GM23248 (cell line): ENCODE results near the gene EIF4G3. TPM values are rescaled to one million over a fixed set of nuclear protein-coding genes. Genes with fewer than 3 reads are reported as not detected.

Experiments used
- DNase-seq: peaks from one replicate; pipeline ENCODE4 v3.0.0-alpha.2; 2015
- H2AFZ ChIP-seq: fragments of 200-600 bp; sonication (generic); 2 replicates; pipeline ENCODE4 v1.6.1; 2016; ENCODE audit warnings: antibody characterized with exemption
- H3F3A ChIP-seq: fragments of 200-600 bp; sonication (generic); 2 replicates; pipeline ENCODE4 v1.6.1; 2016; ENCODE audit warnings: mild to moderate bottlenecking, antibody characterized with exemption, mixed run types; ENCODE audit not compliant: insufficient read depth
- H3K27ac ChIP-seq: fragments of 200-600 bp; sonication (generic); 2 replicates; pipeline ENCODE4 v1.5.1; 2016; ENCODE audit warnings: mild to moderate bottlenecking
- H3K27me3 ChIP-seq: fragments of 200-600 bp; sonication (generic); replicated peaks from 2 replicates; pipeline ENCODE4 v1.6.1; 2016; ENCODE audit warnings: mild to moderate bottlenecking; ENCODE audit not compliant: insufficient read depth
- H3K36me3 ChIP-seq: fragments of 200-600 bp; sonication (generic); 2 replicates; pipeline ENCODE4 v1.6.1; 2016; ENCODE audit warnings: low read depth, mild to moderate bottlenecking
- H3K4me1 ChIP-seq: fragments of 200-600 bp; sonication (generic); 2 replicates; pipeline ENCODE4 v1.6.1; 2016; ENCODE audit warnings: mild to moderate bottlenecking; ENCODE audit not compliant: insufficient read depth
- H3K4me2 ChIP-seq: fragments of 200-600 bp; sonication (generic); one replicate; pipeline ENCODE4 v1.6.1; 2016; ENCODE audit warnings: mild to moderate bottlenecking; ENCODE audit not compliant: unreplicated experiment
- H3K4me3 ChIP-seq: fragments of 200-600 bp; sonication (generic); 2 replicates; pipeline ENCODE4 v1.5.1; 2016; ENCODE audit warnings: mild to moderate bottlenecking
- H3K79me2 ChIP-seq: fragments of 200-600 bp; sonication (generic); 2 replicates; pipeline ENCODE4 v1.6.1; 2016; ENCODE audit warnings: mild to moderate bottlenecking; ENCODE audit not compliant: insufficient read depth
- H3K9ac ChIP-seq: fragments of 200-600 bp; sonication (generic); 2 replicates; pipeline ENCODE4 v1.6.1; 2016; ENCODE audit warnings: mild to moderate bottlenecking
- H3K9me2 ChIP-seq: fragments of 200-600 bp; sonication (generic); 2 replicates; pipeline ENCODE4 v1.6.1; 2016; ENCODE audit warnings: mixed run types, mild to moderate bottlenecking, moderate library complexity; ENCODE audit not compliant: insufficient read depth
- H3K9me3 ChIP-seq: fragments of 200-600 bp; sonication (generic); one replicate; pipeline ENCODE4 v1.6.1; 2017; ENCODE audit warnings: low read depth
- H4K20me1 ChIP-seq: fragments of 200-600 bp; sonication (generic); 2 replicates; pipeline ENCODE4 v1.6.0; 2016; ENCODE audit not compliant: insufficient read depth
- EZH2 ChIP-seq: fragments of 200-600 bp; sonication (generic); IDR thresholded peaks from 2 replicates; pipeline ENCODE4 v1.6.1; 2018; ENCODE audit warnings: antibody characterized with exemption, mild to moderate bottlenecking; ENCODE audit not compliant: insufficient read depth, poor library complexity, severe bottlenecking
- EZH2phosphoT487 ChIP-seq: fragments of 200-600 bp; sonication (generic); IDR thresholded peaks from 2 replicates; pipeline ENCODE4 v1.6.1; 2018; ENCODE audit warnings: antibody characterized with exemption, moderate library complexity, mild to moderate bottlenecking, low read depth; ENCODE audit not compliant: insufficient read depth
- WGBS, 2 experiments: methylation state at CpG; one replicate each; pipeline ENCODE4 v1.1.6; 2015 to 2017; ENCODE audit warnings: low lambda C conversion rate in 2 of 2, low coverage in 1 of 2; ENCODE audit errors: missing lambda C conversion rate in 2 of 2; 5-methylcytosine and 5-hydroxymethylcytosine counted together
- in situ Hi-C: fragments of 300-500 bp; cut with MboI; formaldehyde crosslinking; loops from 2 replicates; pipeline ENCODE4 v1.15.0; 2020
- microRNA counts: library from miRNA; unstranded; fragments of <30 nt; microRNA quantifications from one replicate; lab custom pipeline; 2016
- microRNA-seq: library from miRNA; unstranded; fragments of <30 nt; microRNA quantifications from one replicate; pipeline ENCODE4, GENCODE V29; 2016; ENCODE audit warnings: borderline number of aligned reads
- polyA plus RNA-seq: library from polyadenylated mRNA; unstranded; fragments of >200 nt; fragmentation: Nextera tagmentation; extraction: Ambion mirVana; gene quantifications from 2 replicates; pipeline ENCODE4 v1.2.1, GENCODE V29; 2016
- small RNA-seq: library from RNA; depleted of rRNA; stranded (forward); fragments of <200 nt; gene quantifications from one replicate; pipeline ENCODE3, GENCODE V24; 2014; ENCODE audit warnings: low read depth, low replicate concordance
- total RNA-seq: library from RNA; depleted of rRNA; stranded (reverse); fragments of >200 nt; shearing (Covaris generic); gene quantifications from 2 replicates; pipeline ENCODE4 v1.2.3, GENCODE V29; 2014; rRNA removed

EIF4G3 gene
- total and polyA plus RNA-seq, 2 experiments from 2014 or later, result 24.0 to 43.1 TPM

- no peaks in the 10 kb centered on the region for H4K20me1 ChIP-seq
- H3K27ac ChIP-seq, result no peak overlapping the region
- H3K9ac ChIP-seq, result no peak overlapping the region
- H3K4me1 ChIP-seq, result no peaks in the 10 kb centered on the region
- H3K27me3 ChIP-seq, result no peaks in the 10 kb centered on the region
- H3K4me3 ChIP-seq, result no peak overlapping the region
- in situ Hi-C loops, result no loop called here
- no peak for TF ChIP-seq EZH2phosphoT487
- no peak for TF ChIP-seq EZH2
- H3K9me2 ChIP-seq, result no peaks in the 10 kb centered on the region
- peaks cover 5% of the 10 kb centered on the region for H3F3A ChIP-seq
- H3K36me3 ChIP-seq, result peaks cover 94% of the 10 kb centered on the region
- no peak for DNase-seq
- no peaks in the 10 kb centered on the region for H3K9me3 ChIP-seq
- peaks cover 80% of the 10 kb centered on the region for H3K79me2 ChIP-seq
- no peak overlapping the region for H2AFZ ChIP-seq
- no peak overlapping the region for H3K4me2 ChIP-seq
Observed at GRCh38 chr1:20767271-20767670, 409.4 kb downstream of the EIF4G3 start.

GRCh38 chr1:20763417-20763816 is 413.3 kb downstream of the EIF4G3 start:
- Histone ChIP-seq H3K27ac (no peak overlapping the region), H3K36me3 (peaks cover 79% of the 10 kb centered on the region), H3K4me3 (no peak overlapping the region), H4K20me1 (no peaks in the 10 kb centered on the region), H2AFZ (no peak overlapping the region), H3F3A (peaks cover 5% of the 10 kb centered on the region; the same call in 1 of the 2 replicates), H3K27me3 (no peaks in the 10 kb centered on the region), H3K9me3 (no peaks in the 10 kb centered on the region), H3K9ac (no peak overlapping the region), H3K4me1 (no peaks in the 10 kb centered on the region), H3K79me2 (peaks cover 65% of the 10 kb centered on the region), H3K9me2 (no peaks in the 10 kb centered on the region), H3K4me2 (no peak overlapping the region)
- 99 to 100% methylated on average over 3 of the region's 3 CpGs for WGBS, 2 experiments
- DNase-seq, result no peak
- in situ Hi-C loops, result no loop called here
- no peak for TF ChIP-seq EZH2phosphoT487
- no peak for TF ChIP-seq EZH2

- no peak overlapping the region for H2AFZ ChIP-seq
- no peak for DNase-seq
- in situ Hi-C loops, result no loop called here
Observed at GRCh38 chr1:20760322-20760721, 416.4 kb downstream of the EIF4G3 start.

More at GRCh38 chr1:20760322-20760721, 416.4 kb downstream of the EIF4G3 start:
- H4K20me1 ChIP-seq, result no peaks in the 10 kb centered on the region
- no peaks in the 10 kb centered on the region for H3K9me3 ChIP-seq
- H3K9ac ChIP-seq, result no peak overlapping the region
- peaks cover 66% of the 10 kb centered on the region for H3K36me3 ChIP-seq
- peaks cover 66% of the 10 kb centered on the region for H3K79me2 ChIP-seq
- H3K9me2 ChIP-seq, result no peaks in the 10 kb centered on the region
- WGBS, 2 experiments, result 82 to 84% methylated on average over 6 of the region's 6 CpGs
- no peak overlapping the region for H3K4me2 ChIP-seq
- peaks cover 6% of the 10 kb centered on the region; the same call in 1 of the 2 replicates for H3F3A ChIP-seq
- no peak overlapping the region for H3K27ac ChIP-seq
- no peak for TF ChIP-seq EZH2
- TF ChIP-seq EZH2phosphoT487, result no peak
- H3K4me1 ChIP-seq, result no peaks in the 10 kb centered on the region
- H3K4me3 ChIP-seq, result no peak overlapping the region
- H3K27me3 ChIP-seq, result no peaks in the 10 kb centered on the region

MicroRNAs encoded within 50 kb of the gene (microRNA counts, 767-probe panel; counts per million panel counts)
- microRNA hsa-miR-1256 (lab: Ali Mortazavi, UCI), result 447 counts per million, percentile 86 among the panel's probes with 10 or more counts

Small RNA genes lying within 50 kb of the gene (microRNA-seq; reads per million reads assigned to microRNA genes)
- gene MIR1256, result 2.0 reads per million

Small RNA genes lying within 50 kb of the gene (small RNA-seq; reads per million reads assigned to genes)
- gene AL627311.1 (not detected), gene MIR1256 (not detected), gene RNU7-200P (not detected)

Other genes with a start within 250 kb of the EIF4G3 start
- 100 and 124 TPM in 2 replicates for gene ECE1, start 113.6 kb upstream of the EIF4G3 start, total RNA-seq
- gene ECE1, start 113.6 kb upstream of the EIF4G3 start, polyA plus RNA-seq, result 82.3 and 84.2 TPM in 2 replicates